Measurements from ENCODE around the gene NTM.

Gene NTM

DNA sequence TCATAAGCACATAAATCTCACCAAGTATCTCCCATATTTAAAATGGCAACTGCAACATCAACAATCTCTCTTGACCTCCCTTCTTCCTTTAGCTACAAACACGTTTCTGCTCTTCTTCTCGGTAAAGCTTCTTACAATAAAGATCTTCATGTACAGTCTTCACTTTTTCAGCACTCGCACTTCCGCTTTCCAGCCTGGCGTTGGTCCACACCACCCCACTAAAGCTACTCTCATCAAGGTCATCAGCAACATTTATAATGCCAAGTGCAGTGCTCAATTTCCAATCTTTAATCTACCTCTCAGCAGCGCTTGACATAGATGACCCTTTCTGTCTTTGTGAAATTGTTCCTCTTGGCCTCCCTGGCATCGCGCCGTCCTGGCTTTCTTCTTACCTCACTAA is 33.6 kb downstream of the NTM start:
- TF ChIP-seq, protein P1, sequence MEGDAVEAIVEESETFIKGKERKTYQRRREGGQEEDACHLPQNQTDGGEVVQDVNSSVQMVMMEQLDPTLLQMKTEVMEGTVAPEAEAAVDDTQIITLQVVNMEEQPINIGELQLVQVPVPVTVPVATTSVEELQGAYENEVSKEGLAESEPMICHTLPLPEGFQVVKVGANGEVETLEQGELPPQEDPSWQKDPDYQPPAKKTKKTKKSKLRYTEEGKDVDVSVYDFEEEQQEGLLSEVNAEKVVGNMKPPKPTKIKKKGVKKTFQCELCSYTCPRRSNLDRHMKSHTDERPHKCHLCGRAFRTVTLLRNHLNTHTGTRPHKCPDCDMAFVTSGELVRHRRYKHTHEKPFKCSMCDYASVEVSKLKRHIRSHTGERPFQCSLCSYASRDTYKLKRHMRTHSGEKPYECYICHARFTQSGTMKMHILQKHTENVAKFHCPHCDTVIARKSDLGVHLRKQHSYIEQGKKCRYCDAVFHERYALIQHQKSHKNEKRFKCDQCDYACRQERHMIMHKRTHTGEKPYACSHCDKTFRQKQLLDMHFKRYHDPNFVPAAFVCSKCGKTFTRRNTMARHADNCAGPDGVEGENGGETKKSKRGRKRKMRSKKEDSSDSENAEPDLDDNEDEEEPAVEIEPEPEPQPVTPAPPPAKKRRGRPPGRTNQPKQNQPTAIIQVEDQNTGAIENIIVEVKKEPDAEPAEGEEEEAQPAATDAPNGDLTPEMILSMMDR (IDR thresholded peaks at IDR 0.05; ENCODE audit: low read depth, low read length), result no peak
- no peak for DNase-seq (ENCODE audit: extremely low read depth, low read depth)

DNA sequence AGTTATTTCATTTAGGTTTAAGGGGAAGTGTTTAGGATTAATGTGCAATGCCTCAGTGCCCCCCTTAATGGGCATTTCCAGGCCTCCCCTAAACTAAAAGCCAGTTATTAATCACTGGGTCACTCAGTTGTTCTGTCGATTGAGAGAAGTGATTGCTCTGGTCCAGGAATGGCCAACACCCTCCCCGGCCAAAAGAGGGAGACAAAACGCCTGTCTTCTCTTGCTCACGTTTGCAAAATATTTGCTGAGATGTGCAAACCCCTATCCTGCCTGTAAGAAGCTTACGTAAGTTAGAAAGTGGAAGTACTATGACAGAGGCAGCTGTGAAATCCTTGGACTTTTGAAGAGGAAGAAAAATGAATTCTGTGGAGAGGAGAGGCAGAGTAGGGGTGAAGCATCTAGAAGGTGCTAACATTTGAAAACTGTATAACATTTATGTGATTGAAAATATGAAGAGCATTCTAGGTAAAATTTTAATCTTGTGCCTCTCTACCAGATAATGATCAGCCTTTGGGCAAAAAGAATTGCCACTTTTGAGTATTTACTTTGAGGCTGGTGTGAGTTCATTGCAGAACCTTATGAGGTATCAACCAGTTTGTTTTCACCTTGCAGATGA is 37.7 kb downstream of the NTM start:
- DNase-seq (ENCODE audit: extremely low read depth, low read depth), result no peak
- TF ChIP-seq, protein P1 (IDR thresholded peaks at IDR 0.05; ENCODE audit: low read depth, low read length), result peak; percentile 44

DNA sequence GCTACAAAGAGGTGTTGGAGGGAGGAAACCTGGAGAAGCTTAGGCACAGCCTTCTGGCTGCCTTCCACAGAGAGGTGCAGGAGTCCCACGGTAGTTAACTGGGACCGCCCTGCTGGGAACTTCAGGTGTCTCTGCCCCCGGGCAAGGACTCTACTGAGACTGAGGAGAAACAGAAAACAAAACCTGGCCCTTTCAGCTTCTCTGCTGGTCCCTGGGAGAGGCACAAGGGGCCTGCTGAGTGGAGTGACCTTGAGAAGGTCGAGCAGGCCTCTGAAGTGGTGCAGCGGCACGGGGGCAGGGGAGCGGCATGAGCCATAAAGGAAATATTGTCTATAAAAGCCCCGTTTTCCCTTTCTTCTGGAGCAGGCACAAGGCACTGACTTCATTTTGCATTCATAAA is 38.9 kb downstream of the NTM start:
- DNase-seq (ENCODE audit: extremely low read depth, low read depth), result no peak
- TF ChIP-seq, protein P1 (IDR thresholded peaks at IDR 0.05; ENCODE audit: low read depth, low read length), result no peak

DNA sequence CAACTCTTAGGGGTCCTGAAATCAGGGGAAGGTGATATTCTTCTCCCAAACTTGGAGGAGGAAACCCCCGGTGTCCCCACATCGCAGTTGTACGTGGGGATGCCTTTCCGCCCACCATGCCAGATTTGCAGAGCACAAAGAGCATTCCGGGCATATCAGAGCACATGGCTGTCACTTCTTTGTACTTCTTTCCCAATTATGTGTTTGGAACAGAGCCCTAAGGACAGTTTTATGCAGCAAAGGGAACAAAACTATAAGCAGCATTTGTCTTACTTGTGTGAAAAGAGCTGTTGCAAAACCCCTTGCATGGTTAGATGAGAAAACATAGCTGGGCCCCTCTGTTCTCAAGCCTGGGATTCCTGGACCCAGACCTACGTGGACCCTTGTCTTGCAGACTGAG is 41.2 kb downstream of the NTM start:
- no peak for DNase-seq (ENCODE audit: extremely low read depth, low read depth)
- TF ChIP-seq, protein P1 (IDR thresholded peaks at IDR 0.05; ENCODE audit: low read depth, low read length), result no peak

DNA sequence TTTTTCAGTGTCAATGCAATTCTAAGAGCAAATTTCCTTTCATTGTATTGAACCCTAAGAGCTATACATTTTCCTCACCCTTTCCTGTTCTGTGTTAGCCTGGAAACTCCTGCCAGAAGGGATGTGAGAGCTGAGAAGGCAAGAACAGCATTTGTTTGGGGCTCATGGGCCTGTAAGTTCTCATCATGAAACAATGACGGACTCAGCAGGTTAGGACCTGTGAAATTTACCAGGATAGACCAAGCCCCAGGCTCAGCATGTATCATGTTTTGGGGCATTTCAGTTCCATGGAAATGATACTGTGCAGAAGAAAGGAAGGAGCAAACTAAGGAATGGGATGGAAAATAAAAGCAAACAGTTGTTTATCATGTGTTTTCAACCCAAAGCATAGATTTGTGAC is 41.6 kb downstream of the NTM start:
- DNase-seq (ENCODE audit: extremely low read depth, low read depth), result no peak
- TF ChIP-seq, protein P1 (IDR thresholded peaks at IDR 0.05; ENCODE audit: low read depth, low read length), result no peak

DNA sequence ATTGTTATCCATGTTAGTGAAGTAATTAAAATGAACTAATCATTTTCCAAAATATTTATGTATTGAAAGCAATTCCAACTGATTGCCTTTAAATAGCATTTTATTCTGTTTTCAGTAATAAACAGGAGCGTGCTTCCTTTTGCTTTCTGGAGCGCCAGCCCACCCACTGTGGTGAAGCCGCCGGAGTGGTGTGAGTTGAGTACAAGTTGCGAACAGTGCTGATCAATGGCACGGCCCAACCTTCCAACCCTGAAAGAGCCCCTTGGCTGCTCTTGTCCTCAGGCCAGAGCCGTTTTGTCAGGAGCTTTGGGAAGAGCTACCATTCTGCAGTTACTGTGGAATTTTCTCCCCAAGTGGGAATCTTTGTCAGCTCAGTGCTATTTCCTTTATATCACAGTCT is 42.8 kb downstream of the NTM start:
- TF ChIP-seq, protein P1 (IDR thresholded peaks at IDR 0.05; ENCODE audit: low read depth, low read length), result no peak
- DNase-seq (ENCODE audit: extremely low read depth, low read depth), result no peak

DNA sequence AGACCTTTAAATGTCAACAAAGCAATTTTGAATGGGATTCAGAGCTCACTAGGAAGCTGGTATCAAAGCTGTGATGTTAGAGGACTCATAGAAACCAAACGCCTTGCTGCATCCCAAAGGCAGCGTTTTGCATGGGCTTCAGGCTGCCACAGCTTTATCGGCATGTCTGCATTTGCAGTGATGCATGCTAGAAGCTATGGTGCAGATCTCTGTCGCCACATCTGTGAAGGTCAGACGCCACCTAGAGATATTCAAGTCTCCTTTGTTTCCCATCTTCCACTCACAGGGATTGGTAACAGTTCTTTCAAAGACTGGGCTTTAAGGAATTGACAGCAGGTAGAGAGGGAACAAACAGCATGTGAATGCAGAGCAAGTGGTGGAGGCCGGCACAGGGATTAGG is 47.8 kb downstream of the NTM start:
- no peak for DNase-seq (ENCODE audit: extremely low read depth, low read depth)
- TF ChIP-seq, protein P1 (IDR thresholded peaks at IDR 0.05; ENCODE audit: low read depth, low read length), result no peak

All from AG09319 (cell line).